OCI-LY3 (cell line): ENCODE results near the gene SLC25A26.

ENCODE experiments used
- CTCF ChIP-seq: fragments of 200-600, 300-600 bp; sonication (generic); IDR thresholded peaks from 2 replicates; pipeline ENCODE4 v1.5.1; 2014; ENCODE audit warnings: antibody characterized with exemption, low read length, low read depth
- EZH2phosphoT487 ChIP-seq: fragments of 200-600 bp; shearing (Covaris generic); IDR thresholded peaks from 2 replicates; pipeline ENCODE4 v1.6.1; 2018; ENCODE audit warnings: antibody characterized with exemption, mixed run types, low read depth

GRCh38 chr3:66320390-66320789 is 99.6 kb downstream of the SLC25A26 start:
- no peak for TF ChIP-seq CTCF
- TF ChIP-seq EZH2phosphoT487, result no peak
